Kasumi-1 (cell line): Measurements from ENCODE around the gene DNA2.

ENCODE experiments used
- DNase-seq, 2 experiments: peaks; one replicate each; lab custom pipeline; 2025; lab: John Stamatoyannopoulos, UW

DNA2 gene

DNA sequence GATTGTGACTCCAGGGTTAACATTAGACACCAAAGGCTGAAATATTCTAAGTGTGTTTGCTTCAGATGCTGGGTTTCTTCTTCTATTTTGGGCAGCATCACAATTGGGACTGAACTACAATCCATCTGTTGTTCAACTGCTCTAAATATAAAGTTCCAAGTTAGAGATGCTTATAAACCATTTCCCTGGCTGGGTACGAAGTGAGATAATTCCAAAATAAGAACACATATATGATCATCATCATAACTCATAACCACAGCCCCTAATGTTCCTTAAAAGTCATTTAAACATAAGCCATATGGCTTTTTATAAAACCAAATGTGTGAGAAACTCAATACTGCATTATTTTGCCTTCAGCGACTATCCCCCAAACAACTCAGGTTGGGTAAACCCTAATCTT, 28.8 kb downstream of the DNA2 start:
- no peak for DNase-seq

DNA sequence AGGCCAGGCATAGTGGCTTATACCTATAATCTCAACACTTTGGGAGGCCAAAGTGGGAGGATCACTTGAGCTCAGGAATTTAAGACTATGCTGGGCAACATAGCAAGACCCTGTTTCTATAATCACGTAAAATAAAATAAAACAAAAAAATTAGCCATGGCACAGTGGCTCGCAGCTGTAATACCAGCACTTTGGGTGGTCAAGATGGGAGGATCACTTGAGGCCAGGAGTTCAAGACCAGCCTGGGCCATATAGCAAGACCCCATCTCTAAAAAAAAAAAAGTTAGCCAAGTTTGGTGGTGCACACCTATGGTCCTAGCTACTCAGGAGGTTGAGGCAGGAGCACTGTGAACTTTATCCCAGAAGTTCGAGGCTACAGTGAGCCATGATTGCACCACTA, 30.9 kb downstream of the DNA2 start:
- DNase-seq, result no peak

DNA sequence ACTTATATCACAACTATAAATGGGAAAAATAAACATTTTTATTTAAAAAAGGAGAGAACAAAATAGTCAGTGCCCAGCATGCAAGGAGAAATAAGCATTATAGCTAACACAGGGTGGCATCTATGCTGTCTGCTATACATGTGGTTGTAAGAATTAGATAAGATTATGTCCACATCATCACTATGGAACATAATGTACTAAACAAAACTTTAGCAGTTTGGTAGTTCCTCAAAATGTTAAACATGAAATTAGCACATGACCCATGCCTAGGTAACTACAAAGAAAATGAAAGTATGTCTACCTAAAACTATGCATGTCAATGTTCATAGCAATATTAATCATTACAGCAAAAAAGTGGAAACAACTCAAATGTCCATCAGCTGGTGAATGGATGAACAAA, 36.0 kb downstream of the DNA2 start:
- peak; percentile 20 to 21 for DNase-seq

DNA sequence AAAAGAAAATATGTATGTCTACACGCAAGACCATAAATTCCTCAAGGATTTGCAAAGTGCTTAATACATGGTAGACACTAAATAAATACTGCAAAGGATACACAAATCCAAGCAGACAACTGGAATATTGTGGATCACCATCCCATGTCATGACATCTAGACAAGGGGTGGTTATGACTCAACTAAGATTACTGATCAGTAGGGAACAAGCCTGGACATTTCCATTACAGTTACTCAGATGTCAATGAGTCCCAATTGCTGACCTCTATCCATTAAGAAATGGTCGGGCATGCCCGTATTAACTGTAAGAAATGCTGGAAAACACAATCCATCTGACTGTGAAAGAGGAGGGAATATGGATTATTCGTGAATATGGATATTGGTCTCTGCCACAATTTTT, 37.1 kb downstream of the DNA2 start:
- no peak for DNase-seq

DNA sequence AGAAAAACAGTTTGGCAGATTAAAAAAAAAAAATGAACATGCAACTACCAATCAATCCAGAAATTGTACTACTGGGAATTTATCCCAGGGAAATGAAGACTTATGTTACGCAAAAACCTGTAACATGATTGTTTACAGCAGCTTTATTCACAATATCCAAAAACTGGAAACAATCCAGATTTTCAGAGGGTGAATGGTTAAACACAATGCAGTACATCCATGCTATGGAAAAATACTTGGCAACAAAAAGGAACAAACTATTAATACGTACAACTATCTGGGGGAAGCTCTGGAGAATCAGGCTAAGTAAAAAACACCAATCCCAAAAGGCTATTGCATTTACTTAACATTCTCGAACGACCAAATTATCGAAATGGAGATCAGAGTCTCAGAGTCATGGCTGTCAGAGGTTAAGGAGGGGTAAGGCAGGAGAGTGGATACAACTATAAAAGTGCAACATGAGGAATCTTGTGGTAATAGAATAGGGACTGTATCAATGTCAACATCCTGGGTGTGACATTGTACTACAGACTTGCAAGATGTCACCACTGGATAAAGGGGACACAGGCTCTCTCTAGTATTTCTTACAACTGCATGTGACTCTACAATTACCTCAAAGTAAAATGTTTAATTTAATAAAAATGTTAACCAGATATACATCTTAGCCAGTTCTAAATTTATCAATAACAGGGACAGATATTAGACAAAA, 43.2 kb downstream of the DNA2 start:
- no peak for DNase-seq

DNA sequence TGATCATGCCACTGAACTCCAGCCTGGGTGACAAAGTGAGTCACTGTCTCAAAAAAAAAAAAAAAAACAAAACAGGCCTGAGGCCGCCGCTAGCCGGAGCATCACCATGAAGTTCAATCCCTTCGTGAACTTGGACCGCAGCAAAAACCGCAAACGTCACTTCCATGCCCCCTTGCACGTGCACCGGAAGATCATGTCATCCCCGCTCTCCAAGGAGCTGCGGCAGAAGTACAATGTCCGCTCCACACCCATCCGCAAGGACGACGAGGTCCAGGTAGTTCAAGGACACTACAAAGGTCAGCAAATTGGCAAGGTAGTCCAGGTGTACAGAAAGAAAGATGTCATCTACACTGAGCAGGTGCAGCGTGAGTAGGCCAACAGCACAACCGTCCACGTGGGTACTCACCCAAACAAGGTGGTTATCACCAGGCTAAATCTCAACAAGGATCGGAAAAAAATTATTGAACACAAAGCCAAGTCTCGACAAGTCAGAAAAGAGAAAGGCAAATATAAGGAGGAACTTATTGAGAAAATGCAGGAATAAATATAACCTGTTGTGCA, 47.2 kb downstream of the DNA2 start:
- DNase-seq, result no peak

DNA sequence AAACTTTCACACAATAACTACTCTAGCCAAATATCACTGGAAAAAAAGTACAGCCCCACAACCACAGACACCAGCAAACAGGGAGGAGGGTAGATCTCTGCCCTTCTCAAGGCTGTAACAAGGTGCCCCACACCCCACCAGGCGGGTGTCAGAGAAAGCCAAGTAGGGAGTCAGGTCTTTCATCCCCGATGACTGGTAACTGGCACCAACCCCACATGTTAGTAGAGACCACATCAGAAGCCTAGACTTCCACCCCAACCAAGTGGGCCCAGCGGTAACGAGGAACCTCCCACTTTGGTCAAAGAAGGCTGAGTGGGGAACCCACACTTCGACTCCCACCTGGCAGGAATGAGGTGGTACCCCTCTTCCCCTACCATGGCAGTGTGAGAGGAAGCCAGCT, 48.3 kb downstream of the DNA2 start:
- DNase-seq, result no peak

DNA sequence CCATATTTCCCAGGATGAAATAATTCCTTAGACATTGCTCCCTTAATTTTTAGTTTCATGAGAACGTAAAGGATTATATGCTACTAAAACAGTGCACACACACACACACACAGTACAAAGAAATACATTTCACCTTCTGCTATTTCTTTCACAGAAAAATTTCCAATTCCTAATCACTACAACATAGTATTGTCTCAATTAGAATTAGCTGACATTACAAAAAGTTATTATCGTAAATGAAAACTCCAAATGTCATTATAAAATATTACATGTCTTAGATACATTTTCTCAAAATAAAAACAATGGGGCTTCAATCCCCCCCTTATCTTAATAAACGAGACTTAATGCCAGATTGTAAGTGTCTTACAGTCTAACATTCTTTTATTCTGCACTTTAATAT, 52.4 kb downstream of the DNA2 start:
- DNase-seq, result no peak

DNA sequence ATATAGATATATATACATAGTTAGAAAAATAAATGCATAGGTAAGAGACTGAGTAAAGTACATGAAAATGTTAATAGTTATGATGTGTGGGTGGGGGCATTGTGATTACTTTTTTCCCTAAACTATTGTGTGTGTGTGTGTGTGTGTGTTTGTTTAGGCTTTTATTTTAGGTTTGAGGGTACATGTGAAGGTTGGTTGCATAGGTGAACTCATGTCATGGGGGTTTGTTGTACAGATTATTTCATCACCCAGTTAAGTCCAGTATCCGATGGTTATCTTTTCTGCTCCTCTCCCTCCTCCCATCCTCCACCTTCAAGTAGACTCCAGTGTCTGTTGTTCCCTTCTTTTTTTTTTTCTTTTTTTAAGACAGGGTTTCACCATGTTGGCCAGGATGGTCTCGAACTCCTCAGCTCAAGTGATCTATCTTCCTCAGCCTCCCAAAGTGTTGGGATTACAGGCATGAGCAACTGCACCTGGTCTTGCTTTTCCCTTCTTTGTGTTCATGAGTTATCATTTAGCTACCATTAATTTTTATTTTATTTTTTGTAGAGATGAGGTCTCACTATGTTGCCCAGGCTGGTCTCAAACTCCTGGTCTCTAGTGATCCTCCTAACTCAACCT, 62.8 kb downstream of the DNA2 start:
- DNase-seq, result no peak

DNA sequence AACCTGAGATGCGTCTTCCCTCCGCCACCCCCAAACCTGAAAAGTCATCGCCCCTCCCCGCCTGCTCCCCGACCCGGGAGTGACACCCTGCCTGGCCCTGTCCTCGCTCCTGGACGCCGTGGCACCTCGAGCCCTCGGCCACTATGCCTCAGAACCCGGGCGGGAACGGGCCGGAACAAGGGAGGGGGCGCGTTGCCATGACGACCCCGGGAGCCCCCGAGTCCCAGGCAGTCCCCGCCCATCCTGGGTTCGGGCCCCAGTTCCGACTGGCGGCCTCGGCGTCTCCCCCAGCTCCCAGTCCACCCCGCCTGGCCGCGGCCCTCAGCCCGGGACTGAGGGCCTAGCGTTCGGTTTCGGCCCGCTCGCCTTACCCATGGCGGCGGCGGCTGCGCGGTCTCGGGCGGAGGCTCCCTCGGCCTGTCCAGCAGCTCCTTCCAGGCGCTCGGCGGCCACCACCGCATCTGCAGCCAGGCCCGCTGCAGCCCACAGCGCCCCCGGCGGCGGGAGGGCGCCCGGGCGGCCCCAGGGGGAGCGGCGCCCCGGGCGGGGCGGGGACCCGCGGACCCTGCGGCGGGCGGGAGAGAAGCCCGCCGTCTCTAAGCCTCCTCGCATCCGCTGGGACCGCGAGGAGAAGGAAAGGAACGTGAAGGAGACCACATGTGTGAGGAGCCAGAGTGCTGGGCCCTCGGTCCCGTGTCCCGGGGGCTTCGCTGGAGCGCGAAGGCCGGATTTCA, 64.8 kb downstream of the DNA2 start, which contains the start of gene RUFY2:
TSS of gene RUFY2 (minus strand) at position 463 of the 734 bp plus-strand sequence. CDS start at position 375, 88 bp downstream.
- peak; percentile 76 to 78 for DNase-seq

DNA sequence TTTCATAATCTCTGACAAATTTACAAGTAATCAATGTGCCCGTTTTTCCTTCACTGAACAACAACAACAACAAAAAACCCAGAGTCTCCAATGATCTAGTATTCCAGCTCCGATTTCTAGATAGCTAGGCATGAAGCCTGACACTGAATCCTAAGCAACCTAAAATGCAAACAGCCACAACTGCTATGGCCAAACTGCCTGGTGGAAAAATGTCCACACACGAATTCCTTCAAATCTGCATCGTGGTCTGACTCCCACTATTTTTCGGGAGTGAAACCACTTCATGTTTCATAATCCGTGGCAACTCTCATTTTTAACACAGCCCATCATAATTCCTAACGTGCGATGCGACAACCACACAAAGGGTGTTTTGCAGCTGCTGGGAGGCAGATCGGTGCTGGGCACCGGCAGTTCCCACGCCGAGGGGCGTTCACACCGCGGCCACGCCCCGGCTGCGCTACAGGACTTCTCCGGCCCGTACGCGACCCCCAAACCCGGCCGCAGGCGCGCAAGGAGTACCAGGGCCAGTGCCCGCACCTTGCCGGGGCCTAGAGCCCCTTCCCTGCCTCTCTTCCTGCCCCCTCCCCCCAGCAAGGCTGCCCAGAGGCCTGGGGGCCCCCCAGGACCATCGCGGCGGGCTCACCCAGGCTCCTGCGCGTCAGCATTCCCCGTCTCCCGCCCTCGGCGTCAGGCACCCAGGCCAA, 65.5 kb downstream of the DNA2 start:
- DNase-seq, result peak; percentile 67 to 70

DNA sequence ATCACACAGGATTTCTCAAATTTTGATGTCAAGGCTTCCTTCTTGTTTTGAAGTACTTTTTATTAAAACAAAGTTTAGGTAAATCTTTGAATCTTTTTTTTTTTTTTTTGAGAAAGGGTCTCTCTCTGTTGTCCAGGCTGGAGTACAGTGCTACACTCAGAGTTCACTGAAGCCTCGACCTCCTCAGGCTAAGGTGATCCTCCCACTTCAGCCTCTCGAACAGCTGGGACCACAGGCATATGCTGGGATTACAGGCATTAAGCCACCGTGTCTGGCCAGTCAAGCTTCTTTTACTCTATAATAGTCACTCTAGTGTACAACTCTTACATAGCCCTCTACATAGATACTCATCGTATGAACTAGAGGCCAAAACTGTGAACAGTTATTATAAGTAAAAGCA, 68.1 kb downstream of the DNA2 start:
- no peak for DNase-seq

DNA sequence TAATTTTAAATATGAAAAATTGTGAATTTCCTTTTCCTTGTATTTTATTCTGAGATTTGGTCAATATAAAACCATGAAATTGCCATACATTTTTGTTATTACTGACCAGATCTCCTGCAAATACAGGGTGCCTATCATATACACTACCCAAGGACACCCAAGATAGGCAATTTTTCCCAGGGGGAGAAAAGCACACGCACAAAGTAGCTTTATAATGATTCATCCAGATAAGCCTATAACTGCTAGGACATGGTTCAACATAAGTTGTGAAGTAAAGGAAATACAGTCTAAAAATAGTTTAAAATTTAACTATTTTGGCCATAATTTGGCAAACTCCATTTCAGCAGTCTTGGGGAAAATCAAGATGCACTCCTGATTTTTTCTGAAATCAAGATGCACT, 69.5 kb downstream of the DNA2 start:
- DNase-seq, result no peak

DNA sequence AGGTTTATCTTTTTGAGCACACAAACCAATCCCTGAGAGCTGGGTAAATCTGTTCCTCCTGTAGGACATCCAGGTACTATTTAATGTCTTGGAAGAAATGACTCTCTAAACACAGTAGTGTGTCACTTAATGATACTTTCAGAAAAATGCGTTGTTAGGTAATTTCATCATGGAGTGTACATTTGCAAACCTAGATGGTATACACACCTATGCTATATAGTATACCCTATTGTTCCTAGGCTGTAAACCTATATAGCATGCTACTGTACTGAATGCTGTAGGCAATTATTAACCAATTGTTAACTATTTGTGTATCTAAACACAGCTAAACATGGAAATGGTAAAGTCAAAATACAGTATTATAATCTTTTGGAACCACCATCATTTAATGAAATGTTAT, 74.8 kb downstream of the DNA2 start:
- DNase-seq, result no peak

DNA sequence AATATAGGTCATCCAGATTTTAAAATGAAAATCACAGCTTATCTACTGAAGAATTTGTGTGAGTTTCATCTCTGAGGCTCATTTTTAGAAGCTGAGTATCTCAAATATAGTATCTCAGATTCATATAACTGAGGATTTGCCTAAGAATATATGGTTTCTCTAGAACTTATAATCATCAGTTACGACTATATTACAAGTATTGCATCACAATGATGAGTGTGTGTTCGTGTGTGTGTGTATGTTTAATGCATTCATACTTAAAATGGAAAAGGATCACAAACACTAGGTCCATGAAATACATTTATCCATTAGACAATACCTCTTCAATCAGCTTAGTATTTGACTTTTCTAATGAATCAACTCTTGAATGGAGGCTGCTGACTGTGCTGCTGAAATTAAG, 86.0 kb downstream of the DNA2 start:
- no peak for DNase-seq

DNA sequence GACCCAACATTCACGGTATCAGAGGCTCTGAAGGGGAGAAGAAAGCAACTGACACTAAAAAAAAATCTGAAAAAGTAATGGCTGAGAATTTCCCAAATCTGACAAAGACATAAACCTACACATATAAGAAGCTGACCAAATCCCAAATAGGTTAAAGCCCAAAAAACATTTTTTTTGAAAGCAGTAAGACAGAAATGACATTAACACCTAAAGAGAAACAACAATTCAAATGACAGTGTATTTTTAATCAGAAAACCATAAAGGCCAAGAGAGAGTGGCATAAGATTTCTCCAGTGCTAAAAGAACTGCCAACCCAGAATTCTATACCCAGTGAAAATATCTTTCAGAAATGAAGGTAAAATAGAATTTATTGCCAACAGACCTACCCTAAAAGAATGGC, 100.2 kb downstream of the DNA2 start:
- DNase-seq, result no peak

DNA sequence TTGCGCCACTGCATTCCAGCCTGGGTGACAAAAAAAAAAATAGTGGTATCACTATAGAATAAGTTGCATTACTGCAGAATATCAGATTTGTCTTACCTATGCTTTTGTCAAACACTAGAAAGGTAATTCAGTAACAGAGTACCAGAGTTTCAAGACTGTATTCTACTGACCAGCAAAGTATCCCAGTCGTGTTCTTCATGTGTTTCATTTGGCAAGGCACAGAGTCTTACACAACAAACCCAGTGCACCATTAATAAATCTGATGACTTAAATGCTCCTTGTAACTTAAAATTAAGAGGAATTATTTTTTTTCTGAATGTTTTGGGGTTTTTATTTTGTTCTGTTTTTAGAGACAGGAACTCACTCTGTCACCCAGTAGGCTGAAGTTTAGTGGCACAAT, 104.7 kb downstream of the DNA2 start:
- no peak for DNase-seq

DNA sequence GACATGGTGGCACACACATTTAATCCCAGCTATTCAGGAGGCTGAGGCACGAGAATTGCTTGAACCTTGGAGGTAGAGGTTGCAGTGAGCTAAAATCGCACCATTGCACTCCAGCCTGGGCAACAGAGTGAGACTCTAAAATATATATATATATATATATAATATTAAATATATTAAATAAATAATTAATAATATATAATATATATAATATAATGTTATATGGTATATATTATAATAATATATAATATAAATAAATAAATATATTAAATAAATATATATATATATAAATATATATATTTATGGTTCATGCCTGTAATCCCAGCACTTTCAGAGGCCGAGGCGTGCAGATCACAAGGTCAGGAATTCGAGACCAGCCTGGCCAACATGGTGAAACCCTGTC, 105.2 kb downstream of the DNA2 start:
- DNase-seq, result no peak

DNA sequence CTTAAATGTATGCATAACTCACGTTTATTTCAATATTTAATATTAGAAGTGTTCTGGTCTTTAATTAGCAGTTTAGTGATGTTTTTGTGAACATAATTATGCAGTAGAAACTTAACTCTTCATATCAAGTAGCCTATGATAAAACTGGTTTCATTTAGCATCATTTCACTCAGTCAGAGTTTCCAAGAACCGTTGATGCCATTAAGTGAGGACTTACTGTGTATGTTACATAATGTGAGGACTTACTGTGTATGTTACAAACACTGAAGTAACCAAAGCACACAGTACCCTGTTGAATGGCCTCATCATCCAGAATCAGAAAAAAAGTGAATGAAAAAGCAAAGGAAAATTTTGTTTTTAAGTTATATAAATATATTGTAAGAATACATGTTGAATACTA, 106.2 kb downstream of the DNA2 start:
- DNase-seq, result no peak

DNA sequence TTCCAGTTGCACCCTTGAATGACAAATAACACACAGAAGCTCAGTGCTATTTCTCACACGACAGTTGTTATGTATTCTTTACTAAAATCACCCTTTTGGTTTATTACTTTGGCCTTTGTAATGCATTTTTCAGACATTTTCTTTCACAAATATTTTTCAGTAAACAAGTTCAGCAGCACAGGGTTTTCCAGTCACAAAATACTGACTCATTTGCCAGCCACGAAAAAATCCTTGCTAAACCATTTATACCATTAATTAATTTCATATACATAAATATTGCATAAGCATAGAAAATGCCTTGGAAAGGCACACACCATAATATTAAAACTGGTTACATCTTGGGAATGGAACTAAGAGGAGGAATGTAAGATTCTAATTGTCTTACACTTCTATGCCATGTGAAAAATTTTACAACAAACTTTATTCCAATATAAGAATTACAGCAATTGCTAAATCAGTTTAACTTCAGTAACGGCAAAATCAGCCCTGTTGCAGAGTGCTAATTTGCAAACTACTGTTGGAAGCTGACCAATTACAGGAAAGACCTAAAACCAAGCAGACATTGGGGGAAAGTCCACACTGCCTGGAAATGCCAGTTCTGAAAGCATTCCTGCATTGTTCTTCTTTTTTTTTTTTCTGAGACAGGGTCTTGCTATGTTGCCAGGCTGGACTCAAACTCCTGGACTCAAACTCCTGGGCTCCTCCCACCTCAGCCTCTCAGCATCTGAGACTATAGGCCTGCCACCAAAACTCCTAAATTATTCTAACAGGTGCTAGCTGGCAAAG, 107.5 kb downstream of the DNA2 start:
- no peak for DNase-seq
